ENCODE measurements around the gene PANX1. TPM values are rescaled to one million over a fixed set of nuclear protein-coding genes. Genes with fewer than 3 reads are reported as not detected.
A peak's percentile ranks its signal among the peaks of the same experiment; 100 is the strongest.

The PANX1 gene
- total RNA-seq, 1 donor from 2014 or later: 17.0 TPM

DNA sequence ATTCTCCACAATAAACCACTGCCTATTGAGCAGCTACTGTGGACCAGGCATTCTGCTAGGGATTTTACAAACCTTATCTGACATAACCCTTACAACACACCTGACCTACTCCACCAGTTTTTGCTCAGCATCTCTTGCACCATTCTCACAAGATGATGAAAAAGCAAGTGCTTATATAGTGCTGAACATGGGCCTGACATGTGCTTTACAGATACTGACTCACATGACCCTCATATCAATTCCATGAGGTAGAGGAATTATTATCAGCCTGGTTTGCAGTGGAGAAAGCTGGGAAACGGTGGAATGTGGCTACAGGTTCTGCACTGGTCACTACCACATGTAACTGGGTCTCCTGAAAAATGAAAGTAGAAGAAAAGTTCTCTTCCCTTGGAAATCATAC is 37.5 kb upstream of the PANX1 start:
- H3K9me3 ChIP-seq: no peaks in the 10 kb centered on the region
- no peak overlapping the region for H3K27ac ChIP-seq
- H3K27me3 ChIP-seq (ENCODE audit: low read depth): no peaks in the 10 kb centered on the region
- no peak overlapping the region for H3K4me3 ChIP-seq
- no peaks in the 10 kb centered on the region for H3K4me1 ChIP-seq
- intact Hi-C loops (cut with DNase I): no loop called here
- no peak for ATAC-seq
- no peak for DNase-seq
- TF ChIP-seq, protein P1, sequence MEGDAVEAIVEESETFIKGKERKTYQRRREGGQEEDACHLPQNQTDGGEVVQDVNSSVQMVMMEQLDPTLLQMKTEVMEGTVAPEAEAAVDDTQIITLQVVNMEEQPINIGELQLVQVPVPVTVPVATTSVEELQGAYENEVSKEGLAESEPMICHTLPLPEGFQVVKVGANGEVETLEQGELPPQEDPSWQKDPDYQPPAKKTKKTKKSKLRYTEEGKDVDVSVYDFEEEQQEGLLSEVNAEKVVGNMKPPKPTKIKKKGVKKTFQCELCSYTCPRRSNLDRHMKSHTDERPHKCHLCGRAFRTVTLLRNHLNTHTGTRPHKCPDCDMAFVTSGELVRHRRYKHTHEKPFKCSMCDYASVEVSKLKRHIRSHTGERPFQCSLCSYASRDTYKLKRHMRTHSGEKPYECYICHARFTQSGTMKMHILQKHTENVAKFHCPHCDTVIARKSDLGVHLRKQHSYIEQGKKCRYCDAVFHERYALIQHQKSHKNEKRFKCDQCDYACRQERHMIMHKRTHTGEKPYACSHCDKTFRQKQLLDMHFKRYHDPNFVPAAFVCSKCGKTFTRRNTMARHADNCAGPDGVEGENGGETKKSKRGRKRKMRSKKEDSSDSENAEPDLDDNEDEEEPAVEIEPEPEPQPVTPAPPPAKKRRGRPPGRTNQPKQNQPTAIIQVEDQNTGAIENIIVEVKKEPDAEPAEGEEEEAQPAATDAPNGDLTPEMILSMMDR (IDR thresholded peaks at IDR 0.05): no peak
- no peaks in the 10 kb centered on the region for H3K36me3 ChIP-seq

DNA sequence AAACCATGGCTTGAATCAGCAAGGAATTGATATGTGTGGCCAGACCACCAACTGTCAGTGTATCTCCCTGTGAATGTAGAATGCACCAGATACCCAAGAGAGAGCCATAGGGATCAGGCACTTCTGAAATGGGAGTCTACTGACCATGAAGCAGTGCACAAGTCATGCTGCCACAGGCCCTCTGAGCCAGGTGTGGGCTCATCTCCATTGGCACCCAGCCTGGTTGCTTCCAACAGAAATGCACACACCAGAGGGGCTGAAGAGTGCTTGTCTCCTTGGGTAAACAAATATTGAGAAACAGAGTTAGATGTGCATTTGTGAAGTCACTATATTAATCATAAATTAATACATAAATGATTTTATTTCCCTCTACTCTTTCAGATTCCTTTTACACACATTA is 28.4 kb upstream of the PANX1 start:
- TF ChIP-seq, protein P1 (IDR thresholded peaks at IDR 0.05): no peak
- peak; percentile 42 to 48 for ATAC-seq

DNA sequence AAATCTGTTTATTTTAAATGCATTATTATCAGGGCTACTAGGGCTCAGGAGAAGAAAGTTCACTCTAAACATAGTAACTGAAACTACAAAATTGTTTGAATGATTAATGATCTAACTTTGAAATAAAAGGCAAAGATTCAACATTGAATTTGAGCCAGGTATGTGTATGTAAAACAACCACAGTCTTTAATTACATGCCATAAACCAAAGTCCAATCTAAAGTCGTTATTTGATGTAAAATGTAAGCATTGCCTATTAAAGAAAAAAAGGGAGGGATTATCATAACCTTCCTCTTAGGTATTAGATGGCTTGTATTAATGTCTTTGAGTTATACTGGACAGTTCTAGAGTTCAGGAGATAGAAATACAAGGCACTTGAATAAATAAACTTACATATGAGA is 25.2 kb upstream of the PANX1 start:
- ATAC-seq (no peak), DNase-seq (no peak)
- Histone ChIP-seq H3K36me3 (no peaks in the 10 kb centered on the region), H3K27ac (no peak overlapping the region), H3K9me3 (no peaks in the 10 kb centered on the region), H3K4me1 (no peaks in the 10 kb centered on the region), H3K27me3 (ENCODE audit: low read depth) (no peaks in the 10 kb centered on the region), H3K4me3 (no peak overlapping the region)
- TF ChIP-seq, protein P1 (IDR thresholded peaks at IDR 0.05): no peak
- intact Hi-C loops (cut with DNase I): no loop called here

More for the DNA sequence above, 28.4 kb upstream of the PANX1 start:
- Histone ChIP-seq H3K9me3 (no peaks in the 10 kb centered on the region), H3K4me3 (no peak overlapping the region), H3K4me1 (no peaks in the 10 kb centered on the region), H3K27ac (no peak overlapping the region), H3K27me3 (ENCODE audit: low read depth) (no peaks in the 10 kb centered on the region), H3K36me3 (no peaks in the 10 kb centered on the region)
- DNase-seq: no peak
- intact Hi-C loops (cut with DNase I): no loop called here

DNA sequence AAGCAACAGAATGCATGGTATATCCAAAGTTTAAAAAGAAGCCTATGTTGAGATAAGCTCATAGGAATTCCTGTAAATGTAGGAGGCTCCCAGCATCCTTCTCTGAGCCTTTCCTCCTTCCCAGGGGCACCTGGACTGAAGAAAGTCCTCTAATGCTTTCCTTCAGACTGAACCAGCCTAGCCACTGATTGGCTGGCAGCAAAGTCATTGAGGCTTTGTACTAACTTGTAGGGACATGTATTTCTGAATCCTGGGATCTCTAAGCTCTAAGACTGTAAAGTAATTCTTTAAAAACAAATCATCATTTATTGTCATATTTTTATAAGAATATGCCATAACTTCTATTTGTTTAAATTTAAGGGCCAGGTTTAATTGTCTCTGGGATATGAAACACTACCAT is 23.9 kb upstream of the PANX1 start:
- intact Hi-C loops (cut with DNase I): no loop called here
- Histone ChIP-seq H3K9me3 (no peaks in the 10 kb centered on the region), H3K27me3 (ENCODE audit: low read depth) (no peaks in the 10 kb centered on the region), H3K36me3 (no peaks in the 10 kb centered on the region), H3K27ac (no peak overlapping the region), H3K4me1 (no peaks in the 10 kb centered on the region), H3K4me3 (no peak overlapping the region)
- TF ChIP-seq, protein P1 (IDR thresholded peaks at IDR 0.05): no peak
- ATAC-seq (no peak), DNase-seq (no peak)

DNA sequence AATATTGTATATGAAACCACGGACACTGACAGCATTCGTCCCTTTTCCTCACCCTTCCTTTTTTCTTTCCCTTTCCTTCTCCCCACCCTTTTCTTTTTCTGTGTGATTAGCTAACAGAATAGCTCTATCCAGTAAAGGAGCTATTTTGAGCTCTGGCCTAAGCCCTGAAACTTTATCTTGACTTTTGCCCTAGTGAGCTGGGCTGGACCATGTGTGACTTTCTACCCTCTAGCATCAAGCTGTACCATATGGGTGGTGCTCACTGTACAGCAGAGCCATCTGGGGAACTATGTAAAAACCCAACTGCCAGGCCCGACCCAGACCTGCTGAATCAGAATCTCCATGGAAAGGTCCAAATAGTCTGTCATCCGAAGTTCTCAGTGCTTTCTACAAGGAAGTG is 21.9 kb upstream of the PANX1 start:
- Histone ChIP-seq H3K4me1 (no peaks in the 10 kb centered on the region), H3K4me3 (no peak overlapping the region), H3K27ac (no peak overlapping the region), H3K27me3 (ENCODE audit: low read depth) (no peaks in the 10 kb centered on the region), H3K36me3 (no peaks in the 10 kb centered on the region), H3K9me3 (no peaks in the 10 kb centered on the region)
- intact Hi-C loops (cut with DNase I): no loop called here
- TF ChIP-seq, protein P1 (IDR thresholded peaks at IDR 0.05): no peak
- ATAC-seq (no peak), DNase-seq (no peak)

DNA sequence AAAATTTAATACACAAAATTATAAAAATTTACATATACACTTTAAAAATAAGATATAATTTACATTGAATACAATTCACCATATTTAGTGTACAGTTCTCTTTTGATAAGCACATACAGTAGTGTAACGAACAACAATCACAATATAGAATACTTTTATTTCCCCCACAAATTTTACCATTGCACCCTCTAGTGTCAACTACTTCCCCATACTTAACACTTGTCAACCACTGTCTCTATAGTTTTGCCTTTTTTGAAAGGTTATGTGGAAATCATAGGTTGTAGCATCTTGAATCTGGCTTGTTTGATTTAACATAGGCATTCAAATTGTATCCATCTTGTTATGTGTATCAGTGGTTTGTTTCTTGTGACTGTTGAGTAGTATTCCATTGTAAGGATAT is 21.3 kb upstream of the PANX1 start:
- DNase-seq: no peak
- Histone ChIP-seq H3K4me3 (no peak overlapping the region), H3K27ac (no peak overlapping the region), H3K4me1 (no peaks in the 10 kb centered on the region), H3K27me3 (ENCODE audit: low read depth) (no peaks in the 10 kb centered on the region), H3K36me3 (no peaks in the 10 kb centered on the region), H3K9me3 (no peaks in the 10 kb centered on the region)
- intact Hi-C loops (cut with DNase I): no loop called here
- ATAC-seq: no peak
- TF ChIP-seq, protein P1 (IDR thresholded peaks at IDR 0.05): no peak

Data from lower lobe of right lung (tissue), 2 donors.